ENCODE results near the gene SGMS1.
"Not testable (repeated sequence)": the region's sequence is repeated elsewhere in the genome, so short reads cannot be mapped to it uniquely, and the experiment has no call there.

DNA sequence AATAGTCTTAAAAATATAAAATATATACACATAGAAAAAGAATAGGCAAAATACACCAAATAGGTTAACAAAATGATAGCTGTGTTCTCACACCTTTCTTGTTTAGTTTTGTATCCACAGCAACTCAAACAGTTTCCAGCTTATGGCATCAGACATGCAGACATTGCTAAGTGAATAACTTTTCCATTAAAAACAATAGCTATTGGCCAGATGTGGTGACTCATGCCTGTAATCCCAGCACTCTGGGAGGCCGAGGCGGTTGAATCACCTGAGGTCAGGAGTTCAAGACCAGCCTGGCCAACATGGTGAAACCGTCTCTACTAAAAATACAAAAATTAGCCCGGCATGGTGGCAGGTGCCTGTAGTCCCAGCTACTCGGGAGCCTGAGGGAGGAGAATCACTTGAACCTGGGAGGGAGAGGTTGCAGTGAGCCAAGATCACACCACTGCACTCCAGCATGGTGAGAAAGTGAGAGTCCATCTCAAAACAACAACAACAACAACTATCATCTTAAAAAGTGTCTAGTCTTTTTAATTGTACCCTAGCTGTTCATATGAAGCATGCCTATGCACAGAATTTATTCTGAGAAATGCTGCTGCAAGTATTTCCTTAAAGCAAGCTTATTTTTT is 88.9 kb downstream of the SGMS1 start:
- TF ChIP-seq, protein P1, sequence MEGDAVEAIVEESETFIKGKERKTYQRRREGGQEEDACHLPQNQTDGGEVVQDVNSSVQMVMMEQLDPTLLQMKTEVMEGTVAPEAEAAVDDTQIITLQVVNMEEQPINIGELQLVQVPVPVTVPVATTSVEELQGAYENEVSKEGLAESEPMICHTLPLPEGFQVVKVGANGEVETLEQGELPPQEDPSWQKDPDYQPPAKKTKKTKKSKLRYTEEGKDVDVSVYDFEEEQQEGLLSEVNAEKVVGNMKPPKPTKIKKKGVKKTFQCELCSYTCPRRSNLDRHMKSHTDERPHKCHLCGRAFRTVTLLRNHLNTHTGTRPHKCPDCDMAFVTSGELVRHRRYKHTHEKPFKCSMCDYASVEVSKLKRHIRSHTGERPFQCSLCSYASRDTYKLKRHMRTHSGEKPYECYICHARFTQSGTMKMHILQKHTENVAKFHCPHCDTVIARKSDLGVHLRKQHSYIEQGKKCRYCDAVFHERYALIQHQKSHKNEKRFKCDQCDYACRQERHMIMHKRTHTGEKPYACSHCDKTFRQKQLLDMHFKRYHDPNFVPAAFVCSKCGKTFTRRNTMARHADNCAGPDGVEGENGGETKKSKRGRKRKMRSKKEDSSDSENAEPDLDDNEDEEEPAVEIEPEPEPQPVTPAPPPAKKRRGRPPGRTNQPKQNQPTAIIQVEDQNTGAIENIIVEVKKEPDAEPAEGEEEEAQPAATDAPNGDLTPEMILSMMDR (IDR thresholded peaks at IDR 0.05): not testable (repeated sequence)
- not testable (repeated sequence) for TF ChIP-seq POLR2AphosphoS5 (IDR thresholded peaks at IDR 0.05)

Data from transverse colon (tissue), 4 donors.